WTC11 (cell line): Measurements from ENCODE around the gene TMEM134.

ENCODE experiments used
- CTCF ChIP-seq: fragments of 200-600 bp; IDR thresholded peaks from 2 replicates; pipeline ENCODE4 v1.8.0; 2022; ENCODE audit warnings: antibody characterized with exemption
- KAT7 ChIP-seq: sonication (generic); formaldehyde crosslinking; IDR thresholded peaks from 2 replicates; pipeline ENCODE4 v1.8.1; 2023; ENCODE audit warnings: missing genetic modification reagents, mild to moderate bottlenecking, borderline replicate concordance
- USF2 ChIP-seq: sonication (generic); formaldehyde crosslinking; IDR thresholded peaks from 2 replicates; pipeline ENCODE4 v1.8.1; 2023; ENCODE audit warnings: mild to moderate bottlenecking, missing genetic modification reagents, moderate library complexity

DNA sequence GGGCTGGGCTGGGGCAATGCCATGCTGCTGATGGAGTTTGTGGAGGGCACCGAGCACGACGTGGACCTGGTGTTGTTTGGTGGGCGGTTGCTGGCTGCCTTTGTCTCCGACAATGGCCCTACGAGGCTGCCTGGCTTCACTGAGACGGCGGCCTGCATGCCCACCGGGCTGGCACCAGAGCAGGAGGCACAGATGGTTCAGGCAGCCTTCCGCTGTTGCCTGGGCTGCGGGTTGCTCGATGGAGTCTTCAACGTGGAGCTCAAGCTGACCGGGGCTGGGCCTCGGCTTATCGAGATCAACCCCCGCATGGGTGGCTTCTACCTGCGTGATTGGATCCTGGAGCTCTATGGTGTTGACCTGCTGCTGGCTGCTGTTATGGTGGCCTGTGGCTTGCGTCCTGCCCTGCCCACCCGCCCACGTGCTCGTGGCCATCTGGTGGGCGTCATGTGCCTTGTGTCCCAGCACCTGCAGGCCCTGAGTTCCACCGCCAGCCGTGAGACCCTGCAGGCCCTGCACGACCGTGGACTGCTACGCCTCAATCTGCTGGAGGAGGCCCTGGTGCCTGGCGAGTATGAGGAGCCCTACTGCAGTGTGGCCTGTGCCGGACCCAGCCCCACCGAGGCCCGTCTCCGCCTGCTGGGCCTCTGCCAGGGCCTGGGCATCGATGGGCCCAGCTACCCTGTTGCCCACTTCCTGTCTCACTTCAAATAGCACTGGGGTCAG lies 45.0 kb downstream of the TMEM134 start:
- TF ChIP-seq CTCF (no peak), KAT7 (CRISPR knock-in tag) (no peak), USF2 (no peak)
